ENCODE measurements around the gene MAP7D1.

Gene MAP7D1

GRCh38 chr1:36132029-36132428, 23.9 kb upstream of the MAP7D1 start:
- Histone ChIP-seq H3K4me3 (ENCODE audit: low read depth, low read length) (no peak overlapping the region), H3K4me1 (ENCODE audit: control insufficient read depth, insufficient read depth, low read length) (no peaks in the 10 kb centered on the region), H3K27me3 (ENCODE audit: control insufficient read depth, insufficient read depth, low read length) (no peaks in the 10 kb centered on the region), H3K9me3 (ENCODE audit: control insufficient read depth, insufficient read depth, low read length) (no peaks in the 10 kb centered on the region), H3K9ac (ENCODE audit: low read depth, low read length) (no peak overlapping the region), H3K36me3 (ENCODE audit: control insufficient read depth, insufficient read depth, low read length) (no peaks in the 10 kb centered on the region)

GRCh38 chr1:36133484-36133883, 22.5 kb upstream of the MAP7D1 start:
- Histone ChIP-seq H3K36me3 (ENCODE audit: control insufficient read depth, insufficient read depth, low read length) (peaks cover 3% of the 10 kb centered on the region), H3K27me3 (ENCODE audit: control insufficient read depth, insufficient read depth, low read length) (no peaks in the 10 kb centered on the region), H3K9ac (ENCODE audit: low read depth, low read length) (no peak overlapping the region), H3K4me1 (ENCODE audit: control insufficient read depth, insufficient read depth, low read length) (no peaks in the 10 kb centered on the region), H3K9me3 (ENCODE audit: control insufficient read depth, insufficient read depth, low read length) (no peaks in the 10 kb centered on the region), H3K4me3 (ENCODE audit: low read depth, low read length) (no peak overlapping the region)

- Histone ChIP-seq H3K9me3 (ENCODE audit: control insufficient read depth, insufficient read depth, low read length) (no peaks in the 10 kb centered on the region), H3K36me3 (ENCODE audit: control insufficient read depth, insufficient read depth, low read length) (peaks cover 3% of the 10 kb centered on the region), H3K4me1 (ENCODE audit: control insufficient read depth, insufficient read depth, low read length) (no peaks in the 10 kb centered on the region), H3K4me3 (ENCODE audit: low read depth, low read length) (no peak overlapping the region), H3K9ac (ENCODE audit: low read depth, low read length) (no peak overlapping the region), H3K27me3 (ENCODE audit: control insufficient read depth, insufficient read depth, low read length) (no peaks in the 10 kb centered on the region)
Measured at GRCh38 chr1:36134031-36134430, 21.9 kb upstream of the MAP7D1 start.

GRCh38 chr1:36134505-36135329, 21.2 kb upstream of the MAP7D1 start:
- H3K4me3 ChIP-seq (ENCODE audit: low read depth, low read length) = no peak overlapping the region
- H3K9ac ChIP-seq (ENCODE audit: low read depth, low read length) = no peak overlapping the region
- H3K27me3 ChIP-seq (ENCODE audit: control insufficient read depth, insufficient read depth, low read length) = no peaks in the 10 kb centered on the region
- peaks cover 3% of the 10 kb centered on the region for H3K36me3 ChIP-seq (ENCODE audit: control insufficient read depth, insufficient read depth, low read length)
- no peaks in the 10 kb centered on the region for H3K9me3 ChIP-seq (ENCODE audit: control insufficient read depth, insufficient read depth, low read length)
- H3K4me1 ChIP-seq (ENCODE audit: control insufficient read depth, insufficient read depth, low read length) = no peaks in the 10 kb centered on the region

GRCh38 chr1:36135330-36135667, 20.7 kb upstream of the MAP7D1 start:
- Histone ChIP-seq H3K4me3 (ENCODE audit: low read depth, low read length) (no peak overlapping the region), H3K9ac (ENCODE audit: low read depth, low read length) (no peak overlapping the region), H3K9me3 (ENCODE audit: control insufficient read depth, insufficient read depth, low read length) (no peaks in the 10 kb centered on the region), H3K27me3 (ENCODE audit: control insufficient read depth, insufficient read depth, low read length) (no peaks in the 10 kb centered on the region), H3K4me1 (ENCODE audit: control insufficient read depth, insufficient read depth, low read length) (no peaks in the 10 kb centered on the region), H3K36me3 (ENCODE audit: control insufficient read depth, insufficient read depth, low read length) (peaks cover 6% of the 10 kb centered on the region)

GRCh38 chr1:36135796-36136195, 20.2 kb upstream of the MAP7D1 start:
- no peaks in the 10 kb centered on the region for H3K27me3 ChIP-seq (ENCODE audit: control insufficient read depth, insufficient read depth, low read length)
- peaks cover 6% of the 10 kb centered on the region for H3K36me3 ChIP-seq (ENCODE audit: control insufficient read depth, insufficient read depth, low read length)

GRCh38 chr1:36136535-36136934, 19.4 kb upstream of the MAP7D1 start:
- Histone ChIP-seq H3K27me3 (ENCODE audit: control insufficient read depth, insufficient read depth, low read length) (no peaks in the 10 kb centered on the region), H3K4me3 (ENCODE audit: low read depth, low read length) (no peak overlapping the region), H3K36me3 (ENCODE audit: control insufficient read depth, insufficient read depth, low read length) (peaks cover 6% of the 10 kb centered on the region), H3K4me1 (ENCODE audit: control insufficient read depth, insufficient read depth, low read length) (no peaks in the 10 kb centered on the region), H3K9me3 (ENCODE audit: control insufficient read depth, insufficient read depth, low read length) (no peaks in the 10 kb centered on the region), H3K9ac (ENCODE audit: low read depth, low read length) (no peak overlapping the region)

More at GRCh38 chr1:36135796-36136195, 20.2 kb upstream of the MAP7D1 start:
- no peaks in the 10 kb centered on the region for H3K4me1 ChIP-seq (ENCODE audit: control insufficient read depth, insufficient read depth, low read length)
- no peak overlapping the region for H3K4me3 ChIP-seq (ENCODE audit: low read depth, low read length)
- H3K9me3 ChIP-seq (ENCODE audit: control insufficient read depth, insufficient read depth, low read length) = no peaks in the 10 kb centered on the region
- no peak overlapping the region for H3K9ac ChIP-seq (ENCODE audit: low read depth, low read length)

- no peaks in the 10 kb centered on the region for H3K27me3 ChIP-seq (ENCODE audit: control insufficient read depth, insufficient read depth, low read length)
- no peak overlapping the region for H3K9ac ChIP-seq (ENCODE audit: low read depth, low read length)
- H3K4me1 ChIP-seq (ENCODE audit: control insufficient read depth, insufficient read depth, low read length) = no peaks in the 10 kb centered on the region
- H3K36me3 ChIP-seq (ENCODE audit: control insufficient read depth, insufficient read depth, low read length) = peaks cover 6% of the 10 kb centered on the region
- H3K9me3 ChIP-seq (ENCODE audit: control insufficient read depth, insufficient read depth, low read length) = no peaks in the 10 kb centered on the region
- H3K4me3 ChIP-seq (ENCODE audit: low read depth, low read length) = no peak overlapping the region
Measured at GRCh38 chr1:36137226-36137625, 18.7 kb upstream of the MAP7D1 start.

- no peak overlapping the region for H3K4me3 ChIP-seq (ENCODE audit: low read depth, low read length)
- H3K27me3 ChIP-seq (ENCODE audit: control insufficient read depth, insufficient read depth, low read length) = no peaks in the 10 kb centered on the region
- H3K4me1 ChIP-seq (ENCODE audit: control insufficient read depth, insufficient read depth, low read length) = no peaks in the 10 kb centered on the region
- H3K9ac ChIP-seq (ENCODE audit: low read depth, low read length) = no peak overlapping the region
- H3K36me3 ChIP-seq (ENCODE audit: control insufficient read depth, insufficient read depth, low read length) = peaks cover 6% of the 10 kb centered on the region
- H3K9me3 ChIP-seq (ENCODE audit: control insufficient read depth, insufficient read depth, low read length) = no peaks in the 10 kb centered on the region
Measured at GRCh38 chr1:36137776-36138175, 18.2 kb upstream of the MAP7D1 start.

- H3K4me1 ChIP-seq (ENCODE audit: control insufficient read depth, insufficient read depth, low read length) = no peaks in the 10 kb centered on the region
- H3K9me3 ChIP-seq (ENCODE audit: control insufficient read depth, insufficient read depth, low read length) = no peaks in the 10 kb centered on the region
- no peak overlapping the region for H3K4me3 ChIP-seq (ENCODE audit: low read depth, low read length)
- no peaks in the 10 kb centered on the region for H3K27me3 ChIP-seq (ENCODE audit: control insufficient read depth, insufficient read depth, low read length)
- H3K9ac ChIP-seq (ENCODE audit: low read depth, low read length) = no peak overlapping the region
- peaks cover 6% of the 10 kb centered on the region for H3K36me3 ChIP-seq (ENCODE audit: control insufficient read depth, insufficient read depth, low read length)
Measured at GRCh38 chr1:36139521-36139920, 16.4 kb upstream of the MAP7D1 start.

GRCh38 chr1:36142121-36142520, 13.8 kb upstream of the MAP7D1 start:
- no peaks in the 10 kb centered on the region for H3K4me1 ChIP-seq (ENCODE audit: control insufficient read depth, insufficient read depth, low read length)
- H3K4me3 ChIP-seq (ENCODE audit: low read depth, low read length) = no peak overlapping the region
- H3K9ac ChIP-seq (ENCODE audit: low read depth, low read length) = no peak overlapping the region
- peaks cover 6% of the 10 kb centered on the region for H3K36me3 ChIP-seq (ENCODE audit: control insufficient read depth, insufficient read depth, low read length)
- H3K27me3 ChIP-seq (ENCODE audit: control insufficient read depth, insufficient read depth, low read length) = no peaks in the 10 kb centered on the region
- no peaks in the 10 kb centered on the region for H3K9me3 ChIP-seq (ENCODE audit: control insufficient read depth, insufficient read depth, low read length)

GRCh38 chr1:36143424-36143823, 12.5 kb upstream of the MAP7D1 start:
- Histone ChIP-seq H3K36me3 (ENCODE audit: control insufficient read depth, insufficient read depth, low read length) (peaks cover 3% of the 10 kb centered on the region), H3K4me3 (ENCODE audit: low read depth, low read length) (no peak overlapping the region), H3K27me3 (ENCODE audit: control insufficient read depth, insufficient read depth, low read length) (no peaks in the 10 kb centered on the region), H3K4me1 (ENCODE audit: control insufficient read depth, insufficient read depth, low read length) (no peaks in the 10 kb centered on the region), H3K9me3 (ENCODE audit: control insufficient read depth, insufficient read depth, low read length) (no peaks in the 10 kb centered on the region), H3K9ac (ENCODE audit: low read depth, low read length) (no peak overlapping the region)
